Endodermal cell (in vitro differentiated cells): ENCODE results near the gene GEMIN4. TPM values are rescaled to one million over a fixed set of nuclear protein-coding genes. Genes with fewer than 3 reads are reported as not detected.
"Not testable (repeated sequence)": the region's sequence is repeated elsewhere in the genome, so short reads cannot be mapped to it uniquely, and the experiment has no call there.

Experiments used
- DNase-seq: peaks from one replicate; pipeline ENCODE4 v3.0.0-alpha.2; 2017
- H3K27ac ChIP-seq: 2 replicates; pipeline ENCODE4 v1.5.1; 2013; ENCODE audit warnings: mild to moderate bottlenecking, low read depth, low read length, moderate library complexity
- H3K27me3 ChIP-seq: 2 replicates; pipeline ENCODE4 v1.6.1; 2013; ENCODE audit warnings: mild to moderate bottlenecking, low read length, moderate library complexity; ENCODE audit not compliant: insufficient read depth, control insufficient read depth, poor library complexity, severe bottlenecking
- H3K36me3 ChIP-seq: 2 replicates; pipeline ENCODE4 v1.7.0; 2013; ENCODE audit warnings: mild to moderate bottlenecking, low read length, moderate library complexity; ENCODE audit not compliant: control insufficient read depth, insufficient read depth
- H3K4me1 ChIP-seq: one replicate; pipeline ENCODE4 v1.7.0; 2013; ENCODE audit warnings: low read length; ENCODE audit not compliant: control insufficient read depth, insufficient read depth
- H3K4me3 ChIP-seq: 2 replicates; pipeline ENCODE4 v1.5.1; 2013; ENCODE audit warnings: mild to moderate bottlenecking, low read length, moderate library complexity
- H3K9ac ChIP-seq: 2 replicates; pipeline ENCODE4 v1.6.1; 2013; ENCODE audit warnings: mild to moderate bottlenecking, low read length, moderate library complexity; ENCODE audit not compliant: poor library complexity, severe bottlenecking; ENCODE audit errors: extremely low read depth
- H3K9me3 ChIP-seq: 2 replicates; pipeline ENCODE4 v1.6.1; 2013; ENCODE audit warnings: mild to moderate bottlenecking, low read length, moderate library complexity; ENCODE audit not compliant: control insufficient read depth
- H3K27ac Mint-ChIP-seq: 2 replicates; pipeline ENCODE4 v1.8.0; 2020; ENCODE audit warnings: mixed read lengths
- H3K27me3 Mint-ChIP-seq: 2 replicates; pipeline ENCODE4 v1.8.0; 2021; ENCODE audit warnings: mild to moderate bottlenecking, mixed read lengths; ENCODE audit not compliant: insufficient read depth
- H3K36me3 Mint-ChIP-seq: 2 replicates; pipeline ENCODE4 v1.8.0; 2020; ENCODE audit warnings: low read depth, mixed read lengths
- H3K4me1 Mint-ChIP-seq: 2 replicates; pipeline ENCODE4 v1.8.0; 2020; ENCODE audit warnings: mixed read lengths
- H3K4me3 Mint-ChIP-seq: 2 replicates; pipeline ENCODE4 v1.8.0; 2020; ENCODE audit warnings: mild to moderate bottlenecking, moderate library complexity, mixed read lengths
- H3K9me3 Mint-ChIP-seq: 2 replicates; pipeline ENCODE4 v1.8.0; 2020; ENCODE audit warnings: mild to moderate bottlenecking, mixed read lengths
- CTCF ChIP-seq: fragments of 200-600 bp; sonication (generic); conservative IDR thresholded peaks from 2 replicates; pipeline ENCODE4 v1.5.0; 2021; ENCODE audit warnings: antibody characterized with exemption, mild to moderate bottlenecking
- WGBS, 2 experiments: methylation state at CpG; one replicate each; pipeline versions ENCODE4 v1.1.5 to v1.1.7; 2013; ENCODE audit warnings: missing lambda C conversion rate in 2 of 2, mixed read lengths in 1 of 2; ENCODE audit not compliant: insufficient coverage in 1 of 2, insufficient read length in 1 of 2; 5-methylcytosine and 5-hydroxymethylcytosine counted together
- total RNA-seq, 2 donors: library from RNA; stranded (reverse); fragmentation: NEBNext Ultra II Directional in 1 of 2; extraction: Animal tissue kit (Norgen Biotek cat#: 25700) in 1 of 2; gene quantifications; 2 replicates in 1 of 2; 3 replicates in 1 of 2; pipeline ENCODE4 v1.2.1, GENCODE V29; 2021

GEMIN4 gene
- total RNA-seq, 2 donors from 2014 or later: 30.3 to 36.2 TPM

- H3K27me3 ChIP-seq: no peaks in the 10 kb centered on the region
- peaks cover 64% of the 10 kb centered on the region for H3K36me3 ChIP-seq
- no peaks in the 10 kb centered on the region for H3K9me3 ChIP-seq
- TF ChIP-seq CTCF: no peak
- no peak overlapping the region for H3K4me3 ChIP-seq
- no peaks in the 10 kb centered on the region for H3K4me1 ChIP-seq
- no peak for DNase-seq
- no peaks in the 10 kb centered on the region for H3K9me3 Mint-ChIP-seq
- H3K36me3 Mint-ChIP-seq: peaks cover 63% of the 10 kb centered on the region
- no peak overlapping the region for H3K27ac ChIP-seq
- H3K4me1 Mint-ChIP-seq: no peaks in the 10 kb centered on the region
- WGBS, 2 experiments: 91 to 92% methylated on average over 2 to 3 of the region's 3 CpGs
- no peak overlapping the region for H3K27ac Mint-ChIP-seq
- no peak overlapping the region for H3K9ac ChIP-seq
- H3K4me3 Mint-ChIP-seq: no peak overlapping the region
- no peaks in the 10 kb centered on the region for H3K27me3 Mint-ChIP-seq
These were observed 15.0 kb upstream of the GEMIN4 start for GRCh38 chr17:767076-767475.

- WGBS, 2 experiments: 95% methylated on average over 7 to 9 of the region's 9 CpGs
- Mint-ChIP-seq H3K4me1 (peaks cover 8% of the 10 kb centered on the region), H3K9me3 (peaks cover 6% of the 10 kb centered on the region), H3K27me3 (no peaks in the 10 kb centered on the region), H3K36me3 (peaks cover 70% of the 10 kb centered on the region), H3K4me3 (no peak overlapping the region), H3K27ac (no peak overlapping the region)
- peaks cover 19% of the 10 kb centered on the region for H3K9me3 ChIP-seq
- TF ChIP-seq CTCF: no peak
- DNase-seq: no peak
- H3K36me3 ChIP-seq: peaks cover 87% of the 10 kb centered on the region
- no peaks in the 10 kb centered on the region for H3K27me3 ChIP-seq
- H3K4me1 ChIP-seq: no peaks in the 10 kb centered on the region
- no peak overlapping the region for H3K27ac ChIP-seq
- H3K9ac ChIP-seq: no peak overlapping the region
- H3K4me3 ChIP-seq: no peak overlapping the region
These were observed 8.3 kb upstream of the GEMIN4 start for GRCh38 chr17:760371-760770.

- DNase-seq: no peak
- Histone ChIP-seq H3K36me3 (peaks cover 87% of the 10 kb centered on the region), H3K9ac (no peak overlapping the region), H3K9me3 (peaks cover 20% of the 10 kb centered on the region), H3K4me1 (no peaks in the 10 kb centered on the region), H3K27me3 (no peaks in the 10 kb centered on the region), H3K4me3 (no peak overlapping the region), H3K27ac (no peak overlapping the region)
- no peak for TF ChIP-seq CTCF
- H3K4me3 Mint-ChIP-seq: no peak overlapping the region
- WGBS, 2 experiments: 96 to 97% methylated on average over 4 to 5 of the region's 5 CpGs
- peaks cover 11% of the 10 kb centered on the region for H3K4me1 Mint-ChIP-seq
- H3K36me3 Mint-ChIP-seq: peaks cover 70% of the 10 kb centered on the region
- no peak overlapping the region for H3K27ac Mint-ChIP-seq
- peaks cover 7% of the 10 kb centered on the region for H3K9me3 Mint-ChIP-seq
- no peaks in the 10 kb centered on the region for H3K27me3 Mint-ChIP-seq
These were observed 7.9 kb upstream of the GEMIN4 start for GRCh38 chr17:759964-760363.

GRCh38 chr17:756010-756567 is 4.0 kb upstream of the GEMIN4 start:
- Histone ChIP-seq H3K36me3 (peaks cover 60% of the 10 kb centered on the region), H3K9me3 (peaks cover 20% of the 10 kb centered on the region)
- not testable (repeated sequence) for H3K27ac ChIP-seq, H3K4me1 ChIP-seq, H3K9me3 Mint-ChIP-seq, H3K9ac ChIP-seq, H3K27me3 Mint-ChIP-seq, H3K4me3 ChIP-seq, H3K27me3 ChIP-seq, H3K4me3 Mint-ChIP-seq
- DNase-seq: peak; percentile 68
- Mint-ChIP-seq H3K4me1 (peaks cover 32% of the 10 kb centered on the region), H3K36me3 (peaks cover 52% of the 10 kb centered on the region), H3K27ac (peak overlapping the region; percentile 72)
- WGBS, 2 experiments: 85 to 96% methylated on average over 5 to 14 of the region's 15 CpGs

- not testable (repeated sequence) for H3K27me3 ChIP-seq, H3K4me3 ChIP-seq, H3K4me1 ChIP-seq, H3K27me3 Mint-ChIP-seq, DNase-seq, H3K27ac ChIP-seq, H3K9ac ChIP-seq, H3K4me3 Mint-ChIP-seq, H3K9me3 Mint-ChIP-seq
- WGBS, 2 experiments: 93 to 99% methylated on average over 8 to 9 of the region's 9 CpGs
- peak overlapping the region; percentile 72 for H3K27ac Mint-ChIP-seq
- H3K36me3 ChIP-seq: peaks cover 54% of the 10 kb centered on the region
- peaks cover 22% of the 10 kb centered on the region for H3K9me3 ChIP-seq
- H3K4me1 Mint-ChIP-seq: peaks cover 36% of the 10 kb centered on the region
- H3K36me3 Mint-ChIP-seq: peaks cover 47% of the 10 kb centered on the region
These were observed 3.4 kb upstream of the GEMIN4 start for GRCh38 chr17:755319-755961.
